Liver (tissue), 3 donors: ENCODE data around the gene OR2C3.

Source experiments
- CTCF ChIP-seq: fragments of 150-350 bp; IDR thresholded peaks from 2 replicates; pipeline ENCODE4 v1.5.1; 2017; ENCODE audit warnings: improper control_type of control experiment, low read depth, low read length; ENCODE audit not compliant: missing input control
- EGR1 ChIP-seq, 2 donors: IDR thresholded peaks; 2 replicates each; pipeline ENCODE4 v1.6.1; 2016 to 2018; ENCODE audit warnings: antibody characterized with exemption in 2 of 2, low read depth in 2 of 2
- FOXA1 ChIP-seq: IDR thresholded peaks from 2 replicates; pipeline ENCODE4 v1.6.1; 2016; ENCODE audit warnings: antibody characterized with exemption
- GABPA ChIP-seq, 2 donors: IDR thresholded peaks in 1 of 2; conservative IDR thresholded peaks in 1 of 2; 2 replicates each; pipeline ENCODE4 v1.6.1; 2016; ENCODE audit warnings: antibody characterized with exemption in 2 of 2, mild to moderate bottlenecking in 1 of 2, moderate library complexity in 1 of 2
- JUND ChIP-seq, 2 donors: IDR thresholded peaks; 2 replicates each; pipeline ENCODE4 v1.6.1; 2016; ENCODE audit warnings: antibody characterized with exemption in 2 of 2
- MAX ChIP-seq: IDR thresholded peaks from 2 replicates; pipeline ENCODE4 v1.6.1; 2016; ENCODE audit warnings: antibody characterized with exemption
- SP1 ChIP-seq: IDR thresholded peaks from 2 replicates; pipeline ENCODE4 v1.6.1; 2018; ENCODE audit warnings: antibody characterized with exemption, mild to moderate bottlenecking
- TAF1 ChIP-seq: conservative IDR thresholded peaks from 2 replicates; pipeline ENCODE4 v1.6.1; 2016; ENCODE audit warnings: antibody characterized with exemption, mild to moderate bottlenecking
- YY1 ChIP-seq: IDR thresholded peaks from 2 replicates; pipeline ENCODE4 v1.6.1; 2016; ENCODE audit warnings: antibody characterized with exemption, mild to moderate bottlenecking
- ZBTB33 ChIP-seq: IDR thresholded peaks from 2 replicates; pipeline ENCODE4 v1.6.1; 2016; ENCODE audit warnings: antibody characterized with exemption
- donor health status: healthy.
- donor health status: healthy.

DNA sequence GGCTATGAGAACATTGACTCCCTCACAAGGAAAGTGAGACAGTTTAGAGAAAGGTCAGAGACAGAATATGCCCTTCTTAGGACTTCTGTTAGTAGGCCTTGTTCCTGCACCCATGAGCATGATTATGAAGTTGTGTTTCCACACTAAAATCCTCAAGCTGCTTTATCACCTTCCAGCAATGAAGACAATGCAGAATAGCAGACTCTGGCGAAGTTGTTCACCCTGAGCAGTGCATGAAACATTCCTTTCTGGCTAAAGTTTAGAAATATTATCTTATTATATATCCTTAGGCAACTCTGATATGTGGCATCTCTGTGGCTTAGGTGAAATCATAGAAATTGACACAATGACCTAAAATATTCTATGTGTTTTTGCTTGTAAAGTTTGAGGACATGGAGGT lies 38.0 kb upstream of the OR2C3 start:
- TF ChIP-seq SP1: no peak
- no peak for TF ChIP-seq CTCF
- no peak for TF ChIP-seq YY1
- TF ChIP-seq MAX: no peak
- TF ChIP-seq GABPA (IDR thresholded peaks at IDR 0.05 in 1 of 2, conservative IDR thresholded peaks at IDR 0.05 in 1 of 2): no peak
- no peak for TF ChIP-seq EGR1 (IDR thresholded peaks at IDR 0.05; ENCODE audit: low read depth in 2 of 2)
- TF ChIP-seq FOXA1: no peak
- TF ChIP-seq TAF1: no peak
- TF ChIP-seq ZBTB33: no peak
- no peak for TF ChIP-seq JUND (IDR thresholded peaks at IDR 0.05)
